ENCODE data around the gene ERCC2. TPM values are rescaled to one million over a fixed set of nuclear protein-coding genes. Genes with fewer than 3 reads are reported as not detected.
A peak's percentile ranks its signal among the peaks of the same experiment; 100 is the strongest.
"Not testable (repeated sequence)": the region's sequence is repeated elsewhere in the genome, so short reads cannot be mapped to it uniquely, and the experiment has no call there.

The ERCC2 gene
- total and polyA plus RNA-seq, 2 donors, result 5.0 to 14.2 TPM

GRCh38 chr19:45345506-45345860 is 24.9 kb downstream of the ERCC2 start:
- Histone ChIP-seq H3K9me3 (ENCODE audit: control insufficient read depth in 2 of 2, insufficient read depth in 1 of 2, low read length in 1 of 2) (no peaks in the 10 kb centered on the region), H3K27ac (ENCODE audit: low read depth in 1 of 2, low read length in 1 of 2) (no peak overlapping the region), H3K36me3 (ENCODE audit: control insufficient read depth in 2 of 2, insufficient read depth in 2 of 2, low read length in 1 of 2) (peaks cover 0 to 5% of the 10 kb centered on the region in 2 donors), H3K27me3 (ENCODE audit: control insufficient read depth in 2 of 2, insufficient read depth in 1 of 2, low read length in 1 of 2) (peaks cover 7 to 69% of the 10 kb centered on the region in 2 donors), H3K4me1 (ENCODE audit: control insufficient read depth in 2 of 2, insufficient read depth in 2 of 2, low read length in 2 of 2) (peaks cover 0 to 3% of the 10 kb centered on the region in 2 donors), H3K4me3 (ENCODE audit: low read length in 2 of 2) (no peak overlapping the region)
- WGBS, result 92% methylated on average over 15 of the region's 15 CpGs
- DNase-seq (ENCODE audit: low read depth in 6 of 9, low spot score in 9 of 9), result no peak

GRCh38 chr19:45344621-45345505 is 25.5 kb downstream of the ERCC2 start:
- Histone ChIP-seq H3K36me3 (ENCODE audit: control insufficient read depth in 2 of 2, insufficient read depth in 2 of 2, low read length in 1 of 2) (no peaks in the 10 kb centered on the region), H3K4me3 (ENCODE audit: low read length in 2 of 2) (no peak overlapping the region), H3K4me1 (ENCODE audit: control insufficient read depth in 2 of 2, insufficient read depth in 2 of 2, low read length in 2 of 2) (peaks cover 0 to 3% of the 10 kb centered on the region in 2 donors), H3K9me3 (ENCODE audit: control insufficient read depth in 2 of 2, insufficient read depth in 1 of 2, low read length in 1 of 2) (no peaks in the 10 kb centered on the region), H3K27me3 (ENCODE audit: control insufficient read depth in 2 of 2, insufficient read depth in 1 of 2, low read length in 1 of 2) (peaks cover 10 to 75% of the 10 kb centered on the region in 2 donors), H3K27ac (ENCODE audit: low read depth in 1 of 2, low read length in 1 of 2) (no peak overlapping the region)
- DNase-seq (ENCODE audit: low read depth in 6 of 9, low spot score in 9 of 9), result no peak
- WGBS, result 73% methylated on average over 15 of the region's 15 CpGs

- Histone ChIP-seq H3K4me1 (ENCODE audit: control insufficient read depth in 2 of 2, insufficient read depth in 2 of 2, low read length in 2 of 2) (peaks cover 4 to 5% of the 10 kb centered on the region in 2 donors), H3K4me3 (ENCODE audit: low read length in 2 of 2) (no peak overlapping the region), H3K27ac (ENCODE audit: low read depth in 1 of 2, low read length in 1 of 2) (no peak overlapping the region), H3K9me3 (ENCODE audit: control insufficient read depth in 2 of 2, insufficient read depth in 1 of 2, low read length in 1 of 2) (no peaks in the 10 kb centered on the region), H3K27me3 (ENCODE audit: control insufficient read depth in 2 of 2, insufficient read depth in 1 of 2, low read length in 1 of 2) (peaks cover 10 to 80% of the 10 kb centered on the region in 2 donors), H3K36me3 (ENCODE audit: control insufficient read depth in 2 of 2, insufficient read depth in 2 of 2, low read length in 1 of 2) (no peaks in the 10 kb centered on the region)
- 86% methylated on average over 13 of the region's 13 CpGs for WGBS
- no peak for DNase-seq (ENCODE audit: low read depth in 6 of 9, low spot score in 9 of 9)
Measured at GRCh38 chr19:45342911-45343310, 27.5 kb downstream of the ERCC2 start.

GRCh38 chr19:45340899-45341453 is 29.4 kb downstream of the ERCC2 start:
- H3K27ac ChIP-seq (ENCODE audit: low read depth in 1 of 2, low read length in 1 of 2), result no peak overlapping the region
- WGBS, result 17% methylated on average over 25 of the region's 25 CpGs
- no peaks in the 10 kb centered on the region for H3K36me3 ChIP-seq (ENCODE audit: control insufficient read depth in 2 of 2, insufficient read depth in 2 of 2, low read length in 1 of 2)
- H3K4me3 ChIP-seq (ENCODE audit: low read length in 2 of 2), result peak overlapping the region in 1 of 2 donors; percentile 25
- no peak for DNase-seq (ENCODE audit: low read depth in 6 of 9, low spot score in 9 of 9)
- H3K4me1 ChIP-seq (ENCODE audit: control insufficient read depth in 2 of 2, insufficient read depth in 2 of 2, low read length in 2 of 2), result peaks cover 4 to 5% of the 10 kb centered on the region in 2 donors
- peaks cover 10 to 63% of the 10 kb centered on the region in 2 donors for H3K27me3 ChIP-seq (ENCODE audit: control insufficient read depth in 2 of 2, insufficient read depth in 1 of 2, low read length in 1 of 2)
- no peaks in the 10 kb centered on the region for H3K9me3 ChIP-seq (ENCODE audit: control insufficient read depth in 2 of 2, insufficient read depth in 1 of 2, low read length in 1 of 2)

GRCh38 chr19:45340232-45340898 is 30.0 kb downstream of the ERCC2 start, which contains the start of gene KLC3:
Gene KLC3, plus strand, starts transcription at chr19:45340750. Its CDS starts 4,792 bp downstream, at chr19:45345542.
- WGBS, result 12% methylated on average over 50 of the region's 50 CpGs
- H3K4me1 ChIP-seq (ENCODE audit: control insufficient read depth in 2 of 2, insufficient read depth in 2 of 2, low read length in 2 of 2), result peaks cover 4 to 5% of the 10 kb centered on the region in 2 donors
- H3K9me3 ChIP-seq (ENCODE audit: control insufficient read depth in 2 of 2, insufficient read depth in 1 of 2, low read length in 1 of 2), result no peaks in the 10 kb centered on the region
- no peak within 1 kb of the TSS for H3K27ac ChIP-seq (ENCODE audit: low read depth in 1 of 2, low read length in 1 of 2)
- H3K36me3 ChIP-seq (ENCODE audit: control insufficient read depth in 2 of 2, insufficient read depth in 2 of 2, low read length in 1 of 2), result no peaks in the 10 kb centered on the region
- peaks cover 7 to 59% of the 10 kb centered on the region in 2 donors for H3K27me3 ChIP-seq (ENCODE audit: control insufficient read depth in 2 of 2, insufficient read depth in 1 of 2, low read length in 1 of 2)
- peak within 1 kb of the TSS in 1 of 2 donors; percentile 25 for H3K4me3 ChIP-seq (ENCODE audit: low read length in 2 of 2)
- DNase-seq (ENCODE audit: low read depth in 6 of 9, low spot score in 9 of 9), result peak in 3 of 9 donors; percentile 6 to 31 (median 26)

GRCh38 chr19:45339629-45340028 is 30.7 kb downstream of the ERCC2 start:
- Histone ChIP-seq H3K27ac (ENCODE audit: low read depth in 1 of 2, low read length in 1 of 2) (no peak overlapping the region), H3K4me1 (ENCODE audit: control insufficient read depth in 2 of 2, insufficient read depth in 2 of 2, low read length in 2 of 2) (peaks cover 4 to 5% of the 10 kb centered on the region in 2 donors), H3K4me3 (ENCODE audit: low read length in 2 of 2) (no peak overlapping the region), H3K9me3 (ENCODE audit: control insufficient read depth in 2 of 2, insufficient read depth in 1 of 2, low read length in 1 of 2) (no peaks in the 10 kb centered on the region), H3K27me3 (ENCODE audit: control insufficient read depth in 2 of 2, insufficient read depth in 1 of 2, low read length in 1 of 2) (peaks cover 7 to 51% of the 10 kb centered on the region in 2 donors), H3K36me3 (ENCODE audit: control insufficient read depth in 2 of 2, insufficient read depth in 2 of 2, low read length in 1 of 2) (no peaks in the 10 kb centered on the region)
- no peak for DNase-seq (ENCODE audit: low read depth in 6 of 9, low spot score in 9 of 9)
- WGBS, result 86% methylated on average over 6 of the region's 6 CpGs

- Histone ChIP-seq H3K27me3 (ENCODE audit: control insufficient read depth in 2 of 2, insufficient read depth in 1 of 2, low read length in 1 of 2) (peaks cover 7 to 27% of the 10 kb centered on the region in 2 donors), H3K27ac (ENCODE audit: low read depth in 1 of 2, low read length in 1 of 2) (no peak overlapping the region), H3K9me3 (ENCODE audit: control insufficient read depth in 2 of 2, insufficient read depth in 1 of 2, low read length in 1 of 2) (no peaks in the 10 kb centered on the region), H3K4me3 (ENCODE audit: low read length in 2 of 2) (no peak overlapping the region), H3K36me3 (ENCODE audit: control insufficient read depth in 2 of 2, insufficient read depth in 2 of 2, low read length in 1 of 2) (no peaks in the 10 kb centered on the region), H3K4me1 (ENCODE audit: control insufficient read depth in 2 of 2, insufficient read depth in 2 of 2, low read length in 2 of 2) (peaks cover 4 to 5% of the 10 kb centered on the region in 2 donors)
- DNase-seq (ENCODE audit: low read depth in 6 of 9, low spot score in 9 of 9), result no peak
- 82% methylated on average over 11 of the region's 11 CpGs for WGBS
Measured at GRCh38 chr19:45336696-45337251, 33.6 kb downstream of the ERCC2 start.

GRCh38 chr19:45334881-45335280 is 35.5 kb downstream of the ERCC2 start:
- WGBS, result 96% methylated on average over 4 of the region's 4 CpGs
- not testable (repeated sequence) for H3K36me3 ChIP-seq (ENCODE audit: control insufficient read depth in 2 of 2, insufficient read depth in 2 of 2, low read length in 1 of 2); DNase-seq (ENCODE audit: low read depth in 6 of 9, low spot score in 9 of 9); H3K4me3 ChIP-seq (ENCODE audit: low read length in 2 of 2); H3K9me3 ChIP-seq (ENCODE audit: control insufficient read depth in 2 of 2, insufficient read depth in 1 of 2, low read length in 1 of 2); H3K27me3 ChIP-seq (ENCODE audit: control insufficient read depth in 2 of 2, insufficient read depth in 1 of 2, low read length in 1 of 2); H3K27ac ChIP-seq (ENCODE audit: low read depth in 1 of 2, low read length in 1 of 2); H3K4me1 ChIP-seq (ENCODE audit: control insufficient read depth in 2 of 2, insufficient read depth in 2 of 2, low read length in 2 of 2)
